HepG2 (cell line): Measurements from ENCODE around the gene ALMS1. TPM values are rescaled to one million over a fixed set of nuclear protein-coding genes. Genes with fewer than 3 reads are reported as not detected.

ENCODE experiments used
- ATAC-seq: fragments of 200-7000 bp; cut with Tn5 transposase; 3 replicates; pipeline ENCODE4 v1.9.1; 2020; ENCODE audit warnings: mild to moderate bottlenecking, moderate library complexity
- BruUV-seq: library from RNA; stranded (reverse); fragments of 400-500 nt; replicated peaks from 2 replicates; lab custom pipeline; 2021; lab: Mats Ljungman, UMichigan
- CTCF ChIA-PET: fragments of 300-600 bp; formaldehyde crosslinking; extraction: SDS; loops from one replicate; lab custom pipeline; 2021; ENCODE audit warnings: low total read pairs, inconsistent platforms, low intra/inter-chr PET ratio; lab: Yijun Ruan, JAX
- POLR2A ChIA-PET: fragments of 350-600 bp; sonication (Branson Sonifier 250); formaldehyde crosslinking; loops from one replicate; lab custom pipeline; 2020; ENCODE audit warnings: antibody characterized with exemption, inconsistent platforms; lab: Yijun Ruan, JAX
- DNase-seq: peaks from one replicate; pipeline ENCODE4 v3.0.0-alpha.2; 2015; ENCODE audit warnings: low spot score
- FAIRE-seq: peaks from 3 replicates; lab custom pipeline; 2011; peaks lifted over from hg19 to GRCh38; lab: Jason Lieb, UNC
- H2AFZ ChIP-seq: one replicate; pipeline ENCODE4 v1.6.1; 2011; ENCODE audit warnings: low read length, inconsistent platforms
- H3K27ac ChIP-seq: fragments of 300-600 bp; 3 replicates; pipeline ENCODE4 v1.8.0; 2011; ENCODE audit warnings: mixed run types, mild to moderate bottlenecking, mixed read lengths, low read length, inconsistent platforms; ENCODE audit not compliant: insufficient read depth; ENCODE audit errors: extremely low read length
- H3K27me3 ChIP-seq, 2 experiments: fragments of 200-600 bp in 1 of 2; 2 replicates in 1 of 2; 3 replicates in 1 of 2; pipeline versions ENCODE4 v1.6.0 to v1.8.0; 2011; ENCODE audit warnings: low read length in 2 of 2, mild to moderate bottlenecking in 2 of 2, moderate library complexity in 2 of 2, inconsistent platforms in 1 of 2; ENCODE audit not compliant: insufficient read depth in 2 of 2, control insufficient read depth in 1 of 2
- H3K36me3 ChIP-seq, 2 experiments: fragments of 200-600 bp in 1 of 2; replicated peaks in 1 of 2; 2 replicates in 1 of 2; 3 replicates in 1 of 2; pipeline versions ENCODE4 v1.5.1 to v1.8.0; 2011; ENCODE audit warnings: low read length in 2 of 2, inconsistent platforms in 1 of 2; ENCODE audit not compliant: insufficient read depth in 2 of 2, control insufficient read depth in 1 of 2
- H3K4me1 ChIP-seq: 2 replicates; pipeline ENCODE4 v1.5.1; 2012; ENCODE audit warnings: low read length, inconsistent platforms; ENCODE audit not compliant: insufficient read depth
- H3K4me2 ChIP-seq: 2 replicates; pipeline ENCODE4 v1.6.0; 2011; ENCODE audit warnings: low read depth, low read length, inconsistent platforms
- H3K4me3 ChIP-seq, 3 experiments: fragments of 200-600 bp in 1 of 3; sonication (generic), shearing (Covaris generic) in 1 of 3; replicated peaks in 1 of 3; 2 replicates each; pipeline ENCODE4 v1.5.1; 2011 to 2016; ENCODE audit warnings: low read length in 3 of 3, inconsistent platforms in 2 of 3, low read depth in 2 of 3, mild to moderate bottlenecking in 2 of 3, control low read depth in 1 of 3, mixed read lengths in 1 of 3; ENCODE audit not compliant: insufficient read depth in 1 of 3
- H3K79me2 ChIP-seq: one replicate; pipeline ENCODE4 v1.6.1; 2011; ENCODE audit warnings: low read length, inconsistent platforms; ENCODE audit not compliant: insufficient read depth
- H3K9ac ChIP-seq: 2 replicates; pipeline ENCODE4 v1.6.0; 2011; ENCODE audit warnings: mild to moderate bottlenecking, low read depth, low read length, inconsistent platforms; ENCODE audit not compliant: insufficient read depth
- H3K9me3 ChIP-seq: 2 replicates; pipeline ENCODE4 v1.5.1; 2012; ENCODE audit warnings: mild to moderate bottlenecking, low read length
- H4K20me1 ChIP-seq: 2 replicates; pipeline ENCODE4 v1.6.0; 2011; ENCODE audit warnings: inconsistent platforms, mild to moderate bottlenecking, low read length, moderate library complexity; ENCODE audit not compliant: insufficient read depth
- EHMT2 ChIP-seq: fragments of 200-600 bp; sonication (generic); IDR thresholded peaks from 2 replicates; pipeline ENCODE4 v1.7.0; 2017; ENCODE audit warnings: antibody characterized with exemption, low read depth, low read length, borderline replicate concordance
- FOSL2 ChIP-seq: sonication (generic); formaldehyde crosslinking; IDR thresholded peaks from 2 replicates; pipeline ENCODE4 v1.4.0; 2020; ENCODE audit warnings: missing genetic modification reagents
- HMG20A ChIP-seq: IDR thresholded peaks from 2 replicates; pipeline ENCODE4 v1.6.1; 2016; ENCODE audit warnings: borderline replicate concordance
- HNF1A ChIP-seq, 2 experiments: sonication (generic) in 1 of 2; formaldehyde crosslinking in 1 of 2; IDR thresholded peaks; 2 replicates each; pipeline versions ENCODE4 v1.4.0 to v1.6.1; 2016 to 2020; ENCODE audit warnings: borderline replicate concordance in 1 of 2, low read depth in 1 of 2, mild to moderate bottlenecking in 1 of 2, missing genetic modification reagents in 1 of 2
- JUNB ChIP-seq: sonication (generic); formaldehyde crosslinking; IDR thresholded peaks from 2 replicates; pipeline ENCODE4 v1.8.0; 2022; ENCODE audit warnings: missing genetic modification reagents, mild to moderate bottlenecking, borderline replicate concordance
- KMT2A ChIP-seq: sonication (generic); formaldehyde crosslinking; IDR thresholded peaks from 2 replicates; pipeline ENCODE4 v1.4.0; 2020; ENCODE audit warnings: missing genetic modification reagents
- SIX4 ChIP-seq: sonication (generic); formaldehyde crosslinking; IDR thresholded peaks from 2 replicates; pipeline ENCODE4 v1.4.0; 2020; ENCODE audit warnings: missing genetic modification reagents
- ZBTB1 ChIP-seq: sonication (generic); formaldehyde crosslinking; IDR thresholded peaks from 2 replicates; pipeline ENCODE4 v1.4.0; 2020; ENCODE audit warnings: missing genetic modification reagents, borderline replicate concordance
- ZFP41 ChIP-seq: sonication (generic); formaldehyde crosslinking; IDR thresholded peaks from 2 replicates; pipeline ENCODE4 v1.4.0; 2020; ENCODE audit warnings: mild to moderate bottlenecking, missing genetic modification reagents, borderline replicate concordance
- ZNF350 ChIP-seq: sonication (generic); formaldehyde crosslinking; IDR thresholded peaks from 2 replicates; pipeline ENCODE4 v1.4.0; 2020; ENCODE audit warnings: mild to moderate bottlenecking, low read depth, missing genetic modification reagents, borderline replicate concordance
- ZNF644 ChIP-seq: IDR thresholded peaks from 2 replicates; pipeline ENCODE4 v1.6.1; 2016; ENCODE audit warnings: low read depth
- WGBS: methylation state at CpG from one replicate; pipeline ENCODE4 v1.1.6; 2017; ENCODE audit warnings: low lambda C conversion rate; 5-methylcytosine and 5-hydroxymethylcytosine counted together
- in situ Hi-C: cut with HindIII; loops from 2 replicates; pipeline ENCODE4 v1.10.0; 2017; ENCODE audit warnings: low pct_unique_long_range_greater_than_20kb; ENCODE audit not compliant: extremely low pct_ligation_motif_present
- intact Hi-C: fragments of 100-400 bp; cut with micrococcal nuclease; formaldehyde crosslinking; loops from one replicate; pipeline ENCODE4 v1.10.0; 2022; ENCODE audit not compliant: unreplicated experiment
- polyA plus RNA-seq, 8 experiments: library from polyadenylated mRNA; depleted of rRNA in 3 of 8; stranded (reverse) in 7 of 8; unstranded in 1 of 8; fragments of >200 nt; fragmentation: Illumina TruSeq in 4 of 8; extraction: Trizol in 4 of 8; gene quantifications; 2 replicates each; pipeline versions ENCODE4 v1.2.1 to v1.2.3, GENCODE V29; 2011 to 2016; ENCODE audit warnings: low read depth in 4 of 8, missing spikeins in 1 of 8, mixed read lengths in 1 of 8; ENCODE audit not compliant: insufficient read depth in 1 of 8
- total RNA-seq, 5 experiments: library from RNA; depleted of rRNA; stranded (reverse); fragments of >200 nt; fragmentation: Illumina TruSeq; extraction: Trizol; gene quantifications; 2 replicates each; pipeline ENCODE4 v1.2.3, GENCODE V29; 2016; ENCODE audit warnings: low read depth in 1 of 5

The ALMS1 gene
- total and polyA plus RNA-seq, 2 of the 13 experiments (the other 11 are each of a cell fraction or from before 2014, with no cell fraction given) = 12.9 to 21.2 TPM

- Histone ChIP-seq H3K27me3 (peaks cover 0 to 10% of the 10 kb centered on the region in 2 experiments; a peak in 3 of 5 replicates), H3K9ac (peak overlapping the region; percentile 89), H4K20me1 (no peaks in the 10 kb centered on the region), H3K4me1 (peaks cover 37% of the 10 kb centered on the region), H3K4me3 (peak overlapping the region; percentile 85 to 100 (median 99)), H3K36me3 (no peaks in the 10 kb centered on the region), H3K27ac (peak overlapping the region; percentile 88), H3K4me2 (peak overlapping the region; percentile 94), H3K79me2 (peaks cover 42% of the 10 kb centered on the region), H2AFZ (no peak overlapping the region), H3K9me3 (no peaks in the 10 kb centered on the region)
- WGBS = 21% methylated on average over 6 of the region's 6 CpGs
- DNase-seq = no peak
- ChIA-PET CTCF (no interaction called here), POLR2A (interaction anchor here (1.4 to 2.2 kb wide), 2 partner anchors 11 to 174 kb away, joined by 3 to 5 read pairs; partner anchors contain the start of gene SMYD5)
- in situ Hi-C loops (no loop called here), intact Hi-C loops (loop anchor here (10.0 kb wide), 1 partner anchor 172 kb away; the partner anchor contains the start of gene SMYD5)
- no peak for ATAC-seq
- TF ChIP-seq ZNF644 (CRISPR knock-in tag) (peak; percentile 84; the same call in 1 of the 2 replicates), EHMT2 (peak; percentile 83), ZNF350 (CRISPR knock-in tag) (no peak)
- BruUV-seq = no TSS peak
- no peak for FAIRE-seq
Measured at GRCh38 chr2:73386894-73387636, 1.4 kb downstream of the ALMS1 start.

GRCh38 chr2:73402386-73403103 is 16.9 kb downstream of the ALMS1 start:
- in situ Hi-C loops (no loop called here), intact Hi-C loops (no loop called here)
- Histone ChIP-seq H3K4me2 (no peak overlapping the region), H3K4me1 (no peaks in the 10 kb centered on the region), H3K4me3 (no peak overlapping the region), H3K79me2 (peaks cover 12% of the 10 kb centered on the region), H3K9me3 (peaks cover 34% of the 10 kb centered on the region), H3K9ac (no peak overlapping the region), H4K20me1 (no peaks in the 10 kb centered on the region; the same call in 1 of the 2 replicates), H3K27me3 (no peaks in the 10 kb centered on the region; a peak in 1 of 5 replicates), H2AFZ (no peak overlapping the region), H3K36me3 (peaks cover 4 to 9% of the 10 kb centered on the region in 2 experiments; a peak in 2 of 5 replicates), H3K27ac (no peak overlapping the region)
- no TSS peak for BruUV-seq
- FAIRE-seq (no peak), ATAC-seq (no peak), DNase-seq (no peak)
- POLR2A ChIA-PET = no interaction called here
- CTCF ChIA-PET = no interaction called here
- 96% methylated on average over 9 of the region's 9 CpGs for WGBS
- no peak for TF ChIP-seq FOSL2
- TF ChIP-seq KMT2A (CRISPR knock-in tag) = no peak
- no peak for TF ChIP-seq ZBTB1 (CRISPR knock-in tag)
- no peak for TF ChIP-seq HMG20A
- TF ChIP-seq SIX4 (CRISPR knock-in tag) = no peak
- no peak for TF ChIP-seq ZFP41 (CRISPR knock-in tag)
- TF ChIP-seq JUNB (CRISPR knock-in tag) = no peak
- TF ChIP-seq HNF1A (IDR thresholded peaks at IDR 0.05; ENCODE audit: low read depth) = no peak
- no peak for TF ChIP-seq HNF1A (CRISPR knock-in tag; IDR thresholded peaks at IDR 0.05; ENCODE audit: borderline replicate concordance)
